Hematopoietic multipotent progenitor cell (in vitro differentiated cells): ENCODE results near the gene TRIM39. TPM values are rescaled to one million over a fixed set of nuclear protein-coding genes. Genes with fewer than 3 reads are reported as not detected.
A peak's percentile ranks its signal among the peaks of the same experiment; 100 is the strongest.
"Not testable (repeated sequence)": the region's sequence is repeated elsewhere in the genome, so short reads cannot be mapped to it uniquely, and the experiment has no call there.

ENCODE experiments used
- DNase-seq, 3 donors: peaks; one replicate each; pipeline ENCODE4 v3.0.0-alpha.2; 2011 to 2015; ENCODE audit warnings: low read depth in 2 of 3, low spot score in 2 of 3
- small RNA-seq: library from RNA; depleted of rRNA; stranded (forward); fragments of <200 nt; gene quantifications from one replicate; pipeline ENCODE3, GENCODE V24; 2012
- total RNA-seq: library from RNA; depleted of rRNA; stranded (reverse); fragments of >200 nt; gene quantifications from one replicate; pipeline ENCODE4 v1.2.3, GENCODE V29; 2012

The TRIM39 gene
- total RNA-seq, 1 donor, result 11.8 TPM

DNA sequence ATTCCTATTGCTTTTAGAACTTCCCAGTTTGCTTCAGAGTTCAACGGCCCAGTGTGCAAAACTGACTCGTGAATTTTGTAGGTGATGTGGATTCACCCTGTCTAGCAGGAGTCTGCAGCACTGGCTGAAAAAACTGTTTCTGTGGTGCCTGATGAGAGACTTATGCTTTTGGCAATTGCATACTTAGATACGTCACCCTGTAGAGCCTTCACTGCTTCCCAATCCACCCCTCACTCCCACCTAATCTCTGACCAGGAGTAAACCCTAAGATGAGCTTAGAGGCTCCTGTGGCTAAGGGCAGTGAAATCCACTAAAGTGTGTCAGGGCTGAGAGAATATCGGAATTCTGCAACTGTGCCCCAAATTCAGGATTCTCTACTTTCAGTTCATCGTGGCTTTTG is 32.5 kb downstream of the TRIM39 start:
- DNase-seq, result no peak

DNA sequence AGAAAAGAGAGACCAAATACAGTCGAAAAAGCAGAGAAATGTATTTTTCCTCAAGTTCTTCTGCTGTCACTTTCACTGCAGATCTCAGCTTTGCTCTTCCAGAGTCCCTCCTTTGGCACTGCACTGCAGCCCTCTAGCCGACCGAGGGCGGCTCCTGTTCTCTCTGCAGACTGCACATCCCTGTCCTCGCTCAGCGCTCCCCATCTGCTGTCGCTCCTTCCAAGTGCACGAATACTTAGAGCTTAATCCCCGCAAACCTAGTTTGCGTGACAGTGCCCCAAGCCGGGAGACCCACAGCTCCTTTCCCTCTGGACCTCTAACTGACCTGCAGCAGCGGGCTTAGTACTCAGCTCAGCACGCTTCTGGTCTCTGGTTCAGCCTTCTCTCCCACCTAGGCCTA is 33.4 kb downstream of the TRIM39 start:
- no peak for DNase-seq

DNA sequence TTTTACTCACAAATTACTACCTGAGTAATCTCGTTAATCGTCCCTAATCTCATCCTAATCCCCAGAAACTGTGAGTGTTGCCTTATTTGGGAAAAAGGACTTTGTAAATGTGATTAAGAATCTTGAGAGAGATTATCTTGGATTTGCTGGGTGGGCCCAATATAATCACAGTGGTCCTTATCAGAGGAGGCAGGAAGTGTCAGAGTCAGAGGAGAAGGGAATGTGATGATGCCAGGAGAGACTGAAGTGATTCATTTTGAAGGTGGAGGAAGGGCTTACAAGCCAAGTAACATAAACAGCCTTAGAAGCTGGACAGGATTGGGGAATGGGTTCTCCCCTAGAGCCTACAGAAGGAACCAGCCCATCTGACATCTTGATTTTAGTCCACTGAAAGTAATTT is 34.9 kb downstream of the TRIM39 start:
- DNase-seq, result no peak

DNA sequence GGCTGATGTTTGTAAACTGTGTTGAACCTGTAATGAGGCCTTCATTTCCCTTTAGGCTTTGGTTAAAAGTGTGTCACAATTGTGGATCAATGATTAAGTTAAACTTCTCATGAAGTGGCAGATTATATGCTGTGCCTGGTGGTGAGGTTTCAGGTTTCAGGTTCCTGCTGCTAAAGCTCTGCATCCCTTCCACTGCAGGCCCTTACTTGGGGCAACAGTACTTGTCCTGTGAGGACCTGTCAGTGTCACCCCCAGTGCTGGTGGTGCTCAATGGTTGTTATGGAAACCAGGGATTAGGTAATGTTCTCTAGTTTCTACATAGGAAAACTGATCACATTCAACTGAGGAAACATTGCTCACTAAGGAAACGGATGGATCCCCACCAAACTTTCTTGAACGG is 36.7 kb downstream of the TRIM39 start:
- no peak for DNase-seq

DNA sequence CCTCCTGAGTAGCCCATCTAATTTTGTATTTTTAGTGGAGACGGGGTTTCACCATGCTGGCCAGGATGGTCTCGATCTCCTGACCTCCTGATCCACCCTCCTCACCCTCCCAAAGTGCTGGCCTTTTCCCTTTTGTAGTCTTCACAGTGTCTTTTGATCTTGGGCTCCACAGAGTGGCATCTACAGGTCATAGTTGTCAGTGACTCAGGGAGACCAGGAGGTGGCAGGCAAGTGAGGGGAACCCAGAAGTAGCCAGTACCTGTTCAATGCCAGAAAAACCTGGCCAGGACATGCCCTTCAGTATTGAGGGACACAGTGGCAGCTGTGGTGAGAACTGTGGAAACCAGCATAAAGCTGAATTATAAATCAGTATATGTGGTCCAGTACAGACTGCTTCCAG is 37.9 kb downstream of the TRIM39 start:
- DNase-seq, result peak in 2 of 3 donors; percentile 9 to 30

DNA sequence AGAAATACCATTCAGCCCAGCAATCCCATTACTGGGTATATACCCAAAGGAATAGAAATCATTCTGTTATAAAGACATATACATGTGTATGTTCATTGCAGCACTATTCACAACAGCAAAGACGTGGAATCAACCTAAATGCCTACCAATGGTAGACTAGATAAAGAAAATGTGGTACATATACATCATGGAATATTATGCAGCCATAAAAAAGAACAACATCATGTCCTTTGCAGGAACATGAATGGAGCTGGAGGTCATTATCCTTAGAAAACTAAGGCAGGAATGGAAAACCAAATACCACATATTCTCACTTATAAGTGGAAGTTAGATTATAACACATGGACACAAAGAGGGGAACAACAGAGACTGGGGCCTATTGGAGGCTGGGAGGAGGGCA is 42.6 kb downstream of the TRIM39 start:
- not testable (repeated sequence) for DNase-seq

DNA sequence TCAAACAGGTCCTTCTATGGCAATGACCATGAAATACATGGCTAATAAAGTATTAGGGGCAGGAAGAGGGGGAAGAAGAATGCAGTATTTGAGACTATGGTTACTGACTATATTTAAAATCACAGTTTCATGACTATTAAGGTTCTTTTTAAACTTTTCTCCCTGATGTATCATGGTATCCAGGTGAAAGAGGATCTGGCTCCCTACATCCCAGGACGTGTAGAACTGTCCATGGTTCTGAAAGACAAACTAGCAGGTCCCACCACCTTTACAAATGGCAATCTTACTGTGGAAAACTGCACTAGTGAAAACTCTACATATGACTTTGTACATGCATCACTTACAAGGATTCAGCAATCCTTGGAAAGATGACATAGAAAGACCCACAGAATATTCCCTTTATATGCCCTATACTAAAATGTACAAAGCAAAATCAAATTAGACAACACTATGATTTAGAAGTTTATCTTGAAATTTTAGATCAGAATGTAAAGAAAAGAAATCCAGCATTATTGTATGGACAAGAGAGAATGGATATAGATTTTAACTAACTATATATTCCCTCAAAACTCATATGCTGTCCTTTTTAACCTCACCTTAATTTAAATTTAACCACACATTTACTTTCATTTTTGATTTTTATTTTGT is 51.7 kb downstream of the TRIM39 start:
- no peak for DNase-seq

DNA sequence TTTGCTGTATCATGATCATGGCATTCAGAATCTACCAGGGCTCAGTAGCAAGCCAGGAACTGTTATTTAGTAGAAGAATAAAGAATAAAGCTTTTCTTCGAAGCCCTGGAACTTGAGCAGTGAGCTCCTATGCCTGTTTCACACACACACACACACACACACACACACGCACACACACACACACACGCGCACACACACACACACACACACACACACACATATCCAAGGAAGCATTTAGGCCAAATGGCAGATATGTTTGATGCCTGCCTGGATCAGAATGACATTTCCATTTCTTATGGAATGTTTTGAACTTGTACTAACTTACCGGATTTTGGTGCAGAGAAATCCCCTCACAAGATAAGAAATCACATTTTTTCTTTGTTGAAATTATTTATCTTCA is 53.7 kb downstream of the TRIM39 start:
- DNase-seq, result no peak

DNA sequence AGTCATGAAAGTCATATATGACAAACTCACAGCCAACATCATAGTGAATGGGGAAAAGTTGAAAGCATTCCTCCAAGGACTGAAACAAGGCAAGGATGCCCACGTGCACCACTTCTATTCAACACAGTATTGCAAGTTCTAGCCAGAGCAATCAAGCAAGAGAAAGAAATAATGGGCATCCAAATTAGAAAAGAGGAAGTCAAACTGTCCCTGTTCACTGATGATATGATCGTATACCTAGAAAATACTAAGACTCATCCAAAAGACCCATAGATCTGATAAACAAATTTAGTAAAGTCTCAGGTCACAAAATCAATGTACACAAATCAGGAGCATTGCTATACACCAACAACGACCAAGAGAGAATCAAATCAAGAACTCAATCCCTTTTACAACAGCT is 59.4 kb downstream of the TRIM39 start:
- DNase-seq, result peak in 1 of 3 donors; percentile 6

DNA sequence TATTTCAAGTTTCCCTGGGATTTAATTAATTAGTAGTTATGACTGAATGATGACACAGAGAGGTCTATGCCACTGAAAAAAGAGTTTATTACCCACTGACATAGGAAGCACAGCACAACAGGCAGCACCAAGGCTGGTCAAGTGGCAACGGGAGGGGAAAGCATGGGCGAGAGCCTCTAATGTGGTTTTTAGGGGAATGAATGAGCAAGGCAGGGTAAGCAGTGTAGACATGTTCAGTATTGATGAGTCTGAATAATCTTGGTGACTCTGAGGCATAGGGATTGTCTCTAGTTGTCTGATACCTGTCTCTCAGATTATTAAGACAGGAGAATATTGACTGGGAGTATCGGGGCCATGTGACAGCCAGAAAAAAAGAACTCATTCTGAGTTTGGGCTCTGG is 64.5 kb downstream of the TRIM39 start:
- no peak for DNase-seq

Small RNAs within 50 kb of the gene (small RNA-seq; reads per million reads assigned to genes)
- not detected for gene HLA-N

Other genes starting within 250 kb of the TRIM39 start
- gene TRIM31, start 213.8 kb upstream of the TRIM39 start, total RNA-seq, result not detected
- gene TRIM40, start 190.8 kb upstream of the TRIM39 start, total RNA-seq, result under 0.01 TPM
- gene TRIM10, start 165.7 kb upstream of the TRIM39 start, total RNA-seq, result under 0.01 TPM
- gene TRIM15, start 163.4 kb upstream of the TRIM39 start, total RNA-seq, result not detected
- gene TRIM26, start 113.5 kb upstream of the TRIM39 start, total RNA-seq, result 17.8 TPM
- 32.6 TPM for gene RPP21, start 18.2 kb downstream of the TRIM39 start, total RNA-seq
- 1,118 TPM for gene HLA-E, start 162.6 kb downstream of the TRIM39 start, total RNA-seq
- gene GNL1, start 229.6 kb downstream of the TRIM39 start, total RNA-seq, result 46.6 TPM
- 14.5 TPM for gene PRR3, start 230.4 kb downstream of the TRIM39 start, total RNA-seq
- 40.7 TPM for gene ABCF1, start 244.5 kb downstream of the TRIM39 start, total RNA-seq